ENCODE measurements around the gene FNDC4.

- no peak for TF ChIP-seq CTCF (IDR thresholded peaks at IDR 0.05 in 8 of 11, conservative IDR thresholded peaks at IDR 0.05 in 3 of 11)
- TF ChIP-seq POLR2A (IDR thresholded peaks at IDR 0.05): no peak
- no peak for TF ChIP-seq POLR2AphosphoS5 (IDR thresholded peaks at IDR 0.05)
These were observed 9.5 kb downstream of the FNDC4 start for GRCh38 chr2:27485496-27485895.

Data from spleen (tissue), 7 donors.